Nephron (organoid): ENCODE results near the gene TRAF3.

ENCODE experiments used
- H3K27ac Mint-ChIP-seq, 3 experiments: 2 replicates each; pipeline ENCODE4 v1.8.0; 2020; ENCODE audit warnings: mixed read lengths in 3 of 3, mild to moderate bottlenecking in 2 of 3, moderate library complexity in 1 of 3
- H3K27me3 Mint-ChIP-seq: 2 replicates; pipeline ENCODE4 v1.8.0; 2021; ENCODE audit warnings: low read depth, mild to moderate bottlenecking, moderate library complexity, mixed read lengths
- H3K36me3 Mint-ChIP-seq: 2 replicates; pipeline ENCODE4 v1.8.0; 2020; ENCODE audit warnings: low read depth, mixed read lengths
- H3K4me1 Mint-ChIP-seq: 2 replicates; pipeline ENCODE4 v1.8.0; 2020; ENCODE audit warnings: mixed read lengths
- H3K4me3 Mint-ChIP-seq, 3 experiments: 2 replicates each; pipeline ENCODE4 v1.8.0; 2020; ENCODE audit warnings: mild to moderate bottlenecking in 3 of 3, mixed read lengths in 3 of 3, moderate library complexity in 2 of 3
- H3K9me3 Mint-ChIP-seq: 2 replicates; pipeline ENCODE4 v1.8.0; 2020; ENCODE audit warnings: mixed read lengths
- CTCF ChIP-seq, 3 experiments: fragments of 200-600 bp; sonication (generic); IDR thresholded peaks; one replicate each; pipeline ENCODE4 v1.5.0; 2021; ENCODE audit warnings: antibody characterized with exemption in 3 of 3; ENCODE audit not compliant: unreplicated experiment in 3 of 3

TRAF3 gene

GRCh38 chr14:102731871-102732800 is 45.1 kb upstream of the TRAF3 start:
- no peaks in the 10 kb centered on the region for H3K9me3 Mint-ChIP-seq
- H3K4me1 Mint-ChIP-seq, result peaks cover 5% of the 10 kb centered on the region
- peaks cover 51% of the 10 kb centered on the region for H3K36me3 Mint-ChIP-seq
- H3K27me3 Mint-ChIP-seq, result no peaks in the 10 kb centered on the region
- H3K27ac Mint-ChIP-seq, result no peak overlapping the region
- no peak for TF ChIP-seq CTCF (IDR thresholded peaks at IDR 0.05; ENCODE audit: unreplicated experiment in 3 of 3)
- H3K4me3 Mint-ChIP-seq, result no peak overlapping the region

GRCh38 chr14:102732924-102733323 is 44.3 kb upstream of the TRAF3 start:
- no peak overlapping the region for H3K27ac Mint-ChIP-seq
- TF ChIP-seq CTCF (IDR thresholded peaks at IDR 0.05; ENCODE audit: unreplicated experiment in 3 of 3), result no peak
- H3K4me1 Mint-ChIP-seq, result peaks cover 5% of the 10 kb centered on the region
- peaks cover under 1% of the 10 kb centered on the region for H3K9me3 Mint-ChIP-seq
- H3K4me3 Mint-ChIP-seq, result no peak overlapping the region
- H3K36me3 Mint-ChIP-seq, result peaks cover 50% of the 10 kb centered on the region
- H3K27me3 Mint-ChIP-seq, result no peaks in the 10 kb centered on the region

GRCh38 chr14:102733326-102733725 is 43.9 kb upstream of the TRAF3 start:
- H3K27me3 Mint-ChIP-seq, result no peaks in the 10 kb centered on the region
- H3K27ac Mint-ChIP-seq, result no peak overlapping the region
- no peak for TF ChIP-seq CTCF (IDR thresholded peaks at IDR 0.05; ENCODE audit: unreplicated experiment in 3 of 3)
- no peak overlapping the region for H3K4me3 Mint-ChIP-seq
- peaks cover 3% of the 10 kb centered on the region for H3K9me3 Mint-ChIP-seq
- H3K36me3 Mint-ChIP-seq, result peaks cover 47% of the 10 kb centered on the region
- peaks cover 5% of the 10 kb centered on the region for H3K4me1 Mint-ChIP-seq

GRCh38 chr14:102734436-102734835 is 42.8 kb upstream of the TRAF3 start:
- Mint-ChIP-seq H3K36me3 (peaks cover 47% of the 10 kb centered on the region), H3K9me3 (peaks cover 6% of the 10 kb centered on the region), H3K4me1 (peaks cover 5% of the 10 kb centered on the region), H3K27me3 (no peaks in the 10 kb centered on the region), H3K4me3 (no peak overlapping the region), H3K27ac (peak overlapping the region in 1 of 3 experiments; percentile 40)
- TF ChIP-seq CTCF (IDR thresholded peaks at IDR 0.05; ENCODE audit: unreplicated experiment in 3 of 3), result no peak

- no peak for TF ChIP-seq CTCF (IDR thresholded peaks at IDR 0.05; ENCODE audit: unreplicated experiment in 3 of 3)
- H3K27ac Mint-ChIP-seq, result no peak overlapping the region
- no peaks in the 10 kb centered on the region for H3K27me3 Mint-ChIP-seq
- H3K9me3 Mint-ChIP-seq, result peaks cover 13% of the 10 kb centered on the region
- H3K4me3 Mint-ChIP-seq, result no peak overlapping the region
- H3K36me3 Mint-ChIP-seq, result peaks cover 47% of the 10 kb centered on the region
- H3K4me1 Mint-ChIP-seq, result no peaks in the 10 kb centered on the region
Measured at GRCh38 chr14:102736956-102737355, 40.3 kb upstream of the TRAF3 start.
